MM.1S (cell line): Measurements from ENCODE around the gene SHC2.

ENCODE experiments used
- CTCF ChIP-seq: fragments of 300-600 bp; sonication (generic); IDR thresholded peaks from 2 replicates; pipeline ENCODE4 v1.5.1; 2016; ENCODE audit warnings: antibody characterized with exemption, low read length, mixed read lengths
- EZH2phosphoT487 ChIP-seq: fragments of 300-600 bp; sonication (generic); IDR thresholded peaks from 2 replicates; pipeline ENCODE4 v1.6.1; 2018; ENCODE audit warnings: antibody characterized with exemption, low read length

GRCh38 chr19:389935-390289 is 70.9 kb downstream of the SHC2 start:
- TF ChIP-seq CTCF (no peak), EZH2phosphoT487 (no peak)
